HepG2 (cell line): ENCODE measurements around the gene IRAK2. TPM values are rescaled to one million over a fixed set of nuclear protein-coding genes. Genes with fewer than 3 reads are reported as not detected.

Source experiments
- ARID4A ChIP-seq: sonication (generic); formaldehyde crosslinking; IDR thresholded peaks from 2 replicates; pipeline ENCODE4 v1.5.0; 2020; ENCODE audit warnings: mild to moderate bottlenecking, missing genetic modification reagents, borderline replicate concordance
- EHMT2 ChIP-seq: fragments of 200-600 bp; sonication (generic); IDR thresholded peaks from 2 replicates; pipeline ENCODE4 v1.7.0; 2017; ENCODE audit warnings: antibody characterized with exemption, low read depth, low read length, borderline replicate concordance
- FOXO1 ChIP-seq: sonication (generic); formaldehyde crosslinking; IDR thresholded peaks from 2 replicates; pipeline ENCODE4 v1.4.0; 2020; ENCODE audit warnings: missing genetic modification reagents
- GLI4 ChIP-seq: sonication (generic); formaldehyde crosslinking; IDR thresholded peaks from 2 replicates; pipeline ENCODE4 v1.5.1; 2020; ENCODE audit warnings: missing genetic modification reagents, mild to moderate bottlenecking, moderate library complexity, borderline replicate concordance
- HDAC1 ChIP-seq: sonication (generic); formaldehyde crosslinking; IDR thresholded peaks from 2 replicates; pipeline ENCODE4 v1.5.1; 2020; ENCODE audit warnings: mild to moderate bottlenecking, missing genetic modification reagents
- MED1 ChIP-seq: sonication (generic); formaldehyde crosslinking; IDR thresholded peaks from 2 replicates; pipeline ENCODE4 v1.4.0; 2020; ENCODE audit warnings: missing genetic modification reagents
- MTA1 ChIP-seq: sonication (generic); formaldehyde crosslinking; IDR thresholded peaks from 2 replicates; pipeline ENCODE4 v1.4.0; 2020; ENCODE audit warnings: missing genetic modification reagents, mild to moderate bottlenecking, borderline replicate concordance
- SALL1 ChIP-seq: sonication (generic); formaldehyde crosslinking; IDR thresholded peaks from 2 replicates; pipeline ENCODE4 v1.8.0; 2022; ENCODE audit warnings: mild to moderate bottlenecking, missing genetic modification reagents
- SOX5 ChIP-seq: IDR thresholded peaks from 2 replicates; pipeline ENCODE4 v1.6.1; 2016; ENCODE audit warnings: borderline replicate concordance
- TARDBP ChIP-seq: sonication (generic); formaldehyde crosslinking; IDR thresholded peaks from 2 replicates; pipeline ENCODE4 v1.8.0; 2022; ENCODE audit warnings: mild to moderate bottlenecking, missing genetic modification reagents
- ZBTB7A ChIP-seq: sonication (generic); formaldehyde crosslinking; IDR thresholded peaks from 2 replicates; pipeline ENCODE4 v1.8.0; 2022; ENCODE audit warnings: mild to moderate bottlenecking, missing genetic modification reagents
- ZNF281 ChIP-seq: sonication (generic); formaldehyde crosslinking; IDR thresholded peaks from 2 replicates; pipeline ENCODE4 v1.4.0; 2020; ENCODE audit warnings: missing genetic modification reagents, borderline replicate concordance
- ZNF30 ChIP-seq: sonication (generic); formaldehyde crosslinking; IDR thresholded peaks from 2 replicates; pipeline ENCODE4 v1.5.0; 2020; ENCODE audit warnings: mild to moderate bottlenecking, missing genetic modification reagents
- ZNF687 ChIP-seq: sonication (generic); formaldehyde crosslinking; IDR thresholded peaks from 2 replicates; pipeline ENCODE4 v1.5.1; 2020; ENCODE audit warnings: mild to moderate bottlenecking, missing genetic modification reagents, moderate library complexity
- ZNF691 ChIP-seq: sonication (generic); formaldehyde crosslinking; IDR thresholded peaks from 2 replicates; pipeline ENCODE4 v1.4.0; 2020; ENCODE audit warnings: missing genetic modification reagents, low read depth, mild to moderate bottlenecking, borderline replicate concordance
- polyA plus RNA-seq, 8 experiments: library from polyadenylated mRNA; depleted of rRNA in 3 of 8; stranded (reverse) in 7 of 8; unstranded in 1 of 8; fragments of >200 nt; fragmentation: Illumina TruSeq in 4 of 8; extraction: Trizol in 4 of 8; gene quantifications; 2 replicates each; pipeline versions ENCODE4 v1.2.1 to v1.2.3, GENCODE V29; 2011 to 2016; ENCODE audit warnings: low read depth in 4 of 8, missing spikeins in 1 of 8, mixed read lengths in 1 of 8; ENCODE audit not compliant: insufficient read depth in 1 of 8
- total RNA-seq, 5 experiments: library from RNA; depleted of rRNA; stranded (reverse); fragments of >200 nt; fragmentation: Illumina TruSeq; extraction: Trizol; gene quantifications; 2 replicates each; pipeline ENCODE4 v1.2.3, GENCODE V29; 2016; ENCODE audit warnings: low read depth in 1 of 5

The IRAK2 gene
- total and polyA plus RNA-seq, 2 of the 13 experiments (the other 11 are each of a cell fraction or from before 2014, with no cell fraction given) = 13.1 to 23.3 TPM

GRCh38 chr3:10223676-10224639 is 59.2 kb downstream of the IRAK2 start (continued):
- TF ChIP-seq ZNF687 (CRISPR knock-in tag) (peak; percentile 75), FOXO1 (CRISPR knock-in tag) (peak; percentile 24; the same call in 1 of the 2 replicates), ZNF691 (CRISPR knock-in tag) (no peak), TARDBP (CRISPR knock-in tag) (0 out of 2 replicates have a peak, but pooled peaks have one; percentile 22), GLI4 (CRISPR knock-in tag) (no peak), ZNF281 (peak; percentile 62), SOX5 (CRISPR knock-in tag) (peak; percentile 65; the same call in 1 of the 2 replicates), SALL1 (CRISPR knock-in tag) (peak; percentile 78), ZNF30 (CRISPR knock-in tag) (no peak), HDAC1 (peak; percentile 33; the same call in 1 of the 2 replicates), ZBTB7A (CRISPR knock-in tag) (no peak), EHMT2 (peak; percentile 46; the same call in 1 of the 2 replicates), MED1 (CRISPR knock-in tag) (peak; percentile 86), ARID4A (peak; percentile 35; the same call in 1 of the 2 replicates), MTA1 (CRISPR knock-in tag) (peak; percentile 35; the same call in 1 of the 2 replicates)
